Measurements from ENCODE around the gene CRYGN.

CRYGN gene

DNA sequence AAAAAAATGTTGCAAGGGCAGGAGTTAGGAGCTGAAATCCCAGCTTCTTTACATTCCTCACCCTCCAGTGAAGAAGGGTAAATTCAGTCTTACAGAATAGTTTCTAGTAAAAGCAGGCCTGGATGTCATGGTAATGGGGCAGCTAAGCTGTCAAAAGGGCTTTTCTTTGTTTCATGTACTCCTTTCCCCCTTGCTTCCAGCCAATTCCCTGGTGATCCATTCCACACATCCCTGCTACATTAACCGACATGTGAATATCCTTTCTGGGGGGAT, 43.7 kb upstream of the CRYGN start:
- DNase-seq (ENCODE audit: low read depth), result no peak
- TF ChIP-seq, protein P1, sequence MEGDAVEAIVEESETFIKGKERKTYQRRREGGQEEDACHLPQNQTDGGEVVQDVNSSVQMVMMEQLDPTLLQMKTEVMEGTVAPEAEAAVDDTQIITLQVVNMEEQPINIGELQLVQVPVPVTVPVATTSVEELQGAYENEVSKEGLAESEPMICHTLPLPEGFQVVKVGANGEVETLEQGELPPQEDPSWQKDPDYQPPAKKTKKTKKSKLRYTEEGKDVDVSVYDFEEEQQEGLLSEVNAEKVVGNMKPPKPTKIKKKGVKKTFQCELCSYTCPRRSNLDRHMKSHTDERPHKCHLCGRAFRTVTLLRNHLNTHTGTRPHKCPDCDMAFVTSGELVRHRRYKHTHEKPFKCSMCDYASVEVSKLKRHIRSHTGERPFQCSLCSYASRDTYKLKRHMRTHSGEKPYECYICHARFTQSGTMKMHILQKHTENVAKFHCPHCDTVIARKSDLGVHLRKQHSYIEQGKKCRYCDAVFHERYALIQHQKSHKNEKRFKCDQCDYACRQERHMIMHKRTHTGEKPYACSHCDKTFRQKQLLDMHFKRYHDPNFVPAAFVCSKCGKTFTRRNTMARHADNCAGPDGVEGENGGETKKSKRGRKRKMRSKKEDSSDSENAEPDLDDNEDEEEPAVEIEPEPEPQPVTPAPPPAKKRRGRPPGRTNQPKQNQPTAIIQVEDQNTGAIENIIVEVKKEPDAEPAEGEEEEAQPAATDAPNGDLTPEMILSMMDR (IDR thresholded peaks at IDR 0.05; ENCODE audit: insufficient read depth, low read depth, low read length, missing control alignments), result no peak
- H3K4me3 ChIP-seq (ENCODE audit: low read length), result no peak overlapping the region

GRCh38 chr7:151482883-151483710, 43.2 kb upstream of the CRYGN start:
- DNase-seq (ENCODE audit: low read depth), result no peak
- TF ChIP-seq, protein P1 (IDR thresholded peaks at IDR 0.05; ENCODE audit: insufficient read depth, low read depth, low read length, missing control alignments), result no peak
- H3K4me3 ChIP-seq (ENCODE audit: low read length), result no peak overlapping the region

DNA sequence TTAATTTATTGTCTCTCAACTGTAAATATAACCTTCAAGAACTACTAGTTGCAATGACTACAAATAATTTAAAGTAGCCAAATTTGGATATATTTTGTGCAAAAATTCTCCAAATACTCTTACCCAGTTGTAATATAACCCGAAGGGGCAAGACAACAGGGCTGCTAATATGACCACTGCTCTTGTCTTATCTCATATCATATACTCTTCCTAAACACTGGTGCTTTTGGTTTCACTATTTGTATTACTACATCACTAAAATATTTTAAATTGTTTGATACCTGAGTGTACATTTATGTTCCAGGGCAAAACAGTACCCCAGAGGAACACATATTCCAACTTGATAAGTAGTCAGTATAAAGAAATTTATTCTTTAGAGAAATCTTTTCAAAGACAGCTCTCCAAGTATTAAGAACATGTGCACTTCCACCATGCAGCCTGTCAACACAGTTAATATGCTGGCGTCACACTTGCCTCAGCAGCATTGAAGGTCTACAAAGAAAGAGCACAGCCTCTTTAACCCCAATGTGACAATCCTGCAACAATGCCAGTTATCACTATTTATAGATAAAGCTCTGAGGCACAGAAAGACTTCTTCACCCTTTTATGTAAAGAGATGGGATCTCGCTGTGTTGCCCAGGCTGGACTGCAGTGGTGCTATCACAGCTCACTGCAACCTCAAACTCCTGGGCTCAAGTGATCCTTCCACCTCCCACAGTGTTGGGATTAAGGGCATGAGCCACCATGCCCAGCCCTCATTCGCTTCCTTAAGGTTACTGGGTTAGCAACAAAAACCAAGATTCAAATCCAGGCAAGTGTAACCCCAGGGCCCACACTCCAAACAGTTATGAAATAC, 41.9 kb upstream of the CRYGN start:
- DNase-seq (ENCODE audit: low read depth), result no peak
- no peak overlapping the region for H3K4me3 ChIP-seq (ENCODE audit: low read length)
- TF ChIP-seq, protein P1 (IDR thresholded peaks at IDR 0.05; ENCODE audit: insufficient read depth, low read depth, low read length, missing control alignments), result no peak

DNA sequence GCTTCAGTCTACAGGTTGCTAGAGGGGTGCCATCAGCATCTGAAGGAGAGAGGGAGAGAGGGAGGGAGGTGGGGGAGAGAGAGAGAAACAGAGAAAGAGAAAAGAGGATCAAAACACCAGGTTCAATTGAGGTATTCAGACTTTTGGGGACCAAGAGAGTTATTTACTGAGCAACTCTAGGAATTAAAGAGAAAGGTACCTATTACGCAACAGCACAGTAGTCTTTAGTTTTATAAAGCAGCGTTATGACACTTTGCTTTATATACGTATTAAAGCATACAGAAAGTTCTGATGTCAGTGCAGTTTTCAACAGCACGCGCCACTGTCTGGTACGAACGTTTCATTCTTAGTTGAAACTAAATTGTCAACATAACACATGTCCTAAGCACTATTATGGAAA, 37.9 kb upstream of the CRYGN start:
- H3K4me3 ChIP-seq (ENCODE audit: low read length), result no peak overlapping the region
- TF ChIP-seq, protein P1 (IDR thresholded peaks at IDR 0.05; ENCODE audit: insufficient read depth, low read depth, low read length, missing control alignments), result no peak
- DNase-seq (ENCODE audit: low read depth), result no peak

- TF ChIP-seq, protein P1 (IDR thresholded peaks at IDR 0.05; ENCODE audit: insufficient read depth, low read depth, low read length, missing control alignments), result no peak
- DNase-seq (ENCODE audit: low read depth), result no peak
- no peak overlapping the region for H3K4me3 ChIP-seq (ENCODE audit: low read length)
Observed at GRCh38 chr7:151472644-151473380, 32.9 kb upstream of the CRYGN start.

GRCh38 chr7:151470711-151471110, 30.8 kb upstream of the CRYGN start:
- TF ChIP-seq, protein P1 (IDR thresholded peaks at IDR 0.05; ENCODE audit: insufficient read depth, low read depth, low read length, missing control alignments), result no peak
- DNase-seq (ENCODE audit: low read depth), result no peak
- no peak overlapping the region for H3K4me3 ChIP-seq (ENCODE audit: low read length)
